IMR-90 (cell line): Measurements from ENCODE around the gene ORAI3. TPM values are rescaled to one million over a fixed set of nuclear protein-coding genes. Genes with fewer than 3 reads are reported as not detected.

Experiments
- ATAC-seq: fragments of 200-7000 bp; cut with Tn5 transposase; 2 replicates; pipeline ENCODE4 v1.9.1; 2020; ENCODE audit warnings: low read depth, mild to moderate bottlenecking, moderate library complexity
- BruUV-seq: library from RNA; stranded (reverse); fragments of 400-500 nt; replicated peaks from 2 replicates; lab custom pipeline; 2021; lab: Mats Ljungman, UMichigan
- CTCF ChIA-PET: fragments of 300-600 bp; formaldehyde crosslinking; extraction: SDS; loops from one replicate; lab custom pipeline; 2021; ENCODE audit warnings: antibody characterized with exemption; lab: Yijun Ruan, JAX
- POLR2A ChIA-PET: fragments of 300-600 bp; sonication (Branson Sonifier 250); formaldehyde crosslinking; loops from one replicate; lab custom pipeline; 2022; ENCODE audit warnings: antibody characterized with exemption; ENCODE audit not compliant: unreplicated experiment; lab: Charles Lee
- DNase-seq: peaks from one replicate; pipeline ENCODE4 v3.0.0; 2013
- H2AFZ ChIP-seq: replicated peaks from 2 replicates; pipeline ENCODE3; 2013; ENCODE audit warnings: low read length, mild to moderate bottlenecking; ENCODE audit not compliant: poor library complexity
- H2AK5ac ChIP-seq: 2 replicates; pipeline ENCODE4 v1.6.1; 2013; ENCODE audit warnings: low read depth, low read length, inconsistent platforms
- H2AK9ac ChIP-seq: replicated peaks from 2 replicates; pipeline ENCODE3; 2013; ENCODE audit warnings: mild to moderate bottlenecking, low read depth, low read length, moderate library complexity; ENCODE audit not compliant: poor library complexity
- H2BK120ac ChIP-seq: 2 replicates; pipeline ENCODE4 v1.6.1; 2013; ENCODE audit warnings: low read depth, low read length, inconsistent platforms
- H2BK15ac ChIP-seq: 3 replicates; pipeline ENCODE4 v1.6.1; 2013; ENCODE audit warnings: low read depth, low read length, inconsistent platforms
- H2BK20ac ChIP-seq: 2 replicates; pipeline ENCODE4 v1.6.1; 2013; ENCODE audit warnings: low read depth, mild to moderate bottlenecking, inconsistent platforms, low read length, moderate library complexity
- H2BK5ac ChIP-seq: 2 replicates; pipeline ENCODE4 v1.6.1; 2013; ENCODE audit warnings: mild to moderate bottlenecking, low read depth, low read length, inconsistent platforms; ENCODE audit not compliant: poor library complexity, severe bottlenecking
- H3K14ac ChIP-seq: replicated peaks from 2 replicates; pipeline ENCODE4 v1.6.1; 2013; ENCODE audit warnings: low read depth, low read length, inconsistent platforms
- H3K18ac ChIP-seq: 2 replicates; pipeline ENCODE4 v1.6.1; 2013; ENCODE audit warnings: low read depth, low read length, control low read depth
- H3K23ac ChIP-seq: 2 replicates; pipeline ENCODE4 v1.6.1; 2013; ENCODE audit warnings: low read depth, low read length, inconsistent platforms
- H3K27ac ChIP-seq: 2 replicates; pipeline ENCODE4 v1.5.1; 2013; ENCODE audit warnings: mild to moderate bottlenecking, control low read depth, low read length; ENCODE audit not compliant: insufficient read depth
- H3K27me3 ChIP-seq: 2 replicates; pipeline ENCODE4 v1.6.1; 2013; ENCODE audit warnings: low read length; ENCODE audit not compliant: control insufficient read depth, insufficient read depth
- H3K36me3 ChIP-seq: 2 replicates; pipeline ENCODE4 v1.6.1; 2013; ENCODE audit warnings: low read length, mixed read lengths; ENCODE audit not compliant: control insufficient read depth, insufficient read depth
- H3K4ac ChIP-seq: 2 replicates; pipeline ENCODE4 v1.6.1; 2013; ENCODE audit warnings: low read depth, low read length, inconsistent platforms
- H3K4me1 ChIP-seq: 2 replicates; pipeline ENCODE4 v1.6.1; 2013; ENCODE audit warnings: low read length, mixed read lengths; ENCODE audit not compliant: control insufficient read depth, insufficient read depth
- H3K4me2 ChIP-seq: 2 replicates; pipeline ENCODE4 v1.6.1; 2013; ENCODE audit warnings: low read depth, mild to moderate bottlenecking, control low read depth, low read length, moderate library complexity
- H3K4me3 ChIP-seq: 2 replicates; pipeline ENCODE4 v1.5.1; 2013; ENCODE audit warnings: low read depth, mild to moderate bottlenecking, control low read depth, low read length, moderate library complexity; ENCODE audit not compliant: insufficient read depth
- H3K56ac ChIP-seq: 2 replicates; pipeline ENCODE4 v1.6.1; 2013; ENCODE audit warnings: low read length, inconsistent platforms; ENCODE audit not compliant: insufficient read depth; ENCODE audit errors: extremely low read depth
- H3K79me1 ChIP-seq, 2 experiments: 2 replicates each; pipeline ENCODE4 v1.6.1; 2013; ENCODE audit warnings: low read length in 2 of 2, inconsistent platforms in 1 of 2, low read depth in 1 of 2
- H3K9ac ChIP-seq: 2 replicates; pipeline ENCODE4 v1.6.1; 2013; ENCODE audit warnings: low read depth, low read length, control low read depth
- H3K9me1 ChIP-seq: 2 replicates; pipeline ENCODE4 v1.6.1; 2013; ENCODE audit warnings: low read length, inconsistent platforms; ENCODE audit not compliant: insufficient read depth
- H3K9me3 ChIP-seq: 2 replicates; pipeline ENCODE4 v1.6.1; 2013; ENCODE audit warnings: low read length; ENCODE audit not compliant: control insufficient read depth, insufficient read depth
- H4K20me1 ChIP-seq: 2 replicates; pipeline ENCODE4 v1.6.1; 2013; ENCODE audit warnings: low read length, inconsistent platforms; ENCODE audit not compliant: insufficient read depth
- H4K5ac ChIP-seq: 2 replicates; pipeline ENCODE4 v1.6.1; 2013; ENCODE audit warnings: mild to moderate bottlenecking, low read depth, low read length, control low read depth
- H4K8ac ChIP-seq, 2 experiments: 2 replicates each; pipeline ENCODE4 v1.6.1; 2013; ENCODE audit warnings: low read depth in 2 of 2, low read length in 2 of 2, control low read depth in 1 of 2, inconsistent platforms in 1 of 2
- H4K91ac ChIP-seq: 2 replicates; pipeline ENCODE4 v1.6.1; 2013; ENCODE audit warnings: low read depth, low read length, inconsistent platforms; ENCODE audit not compliant: insufficient read depth
- CEBPB ChIP-seq: IDR thresholded peaks from 2 replicates; pipeline ENCODE4 v1.6.1; 2012; ENCODE audit warnings: low read depth, low read length, improper control_type of control experiment
- CHD1 ChIP-seq: IDR thresholded peaks from 2 replicates; pipeline ENCODE4 v1.6.1; 2012; ENCODE audit warnings: low read depth, low read length, improper control_type of control experiment
- WGBS, 2 experiments: methylation state at CpG; one replicate each; pipeline versions ENCODE4 v1.1.5 to v1.1.7; 2013; ENCODE audit warnings: missing lambda C conversion rate in 2 of 2; ENCODE audit not compliant: insufficient read length in 1 of 2; ENCODE audit errors: extremely low coverage in 2 of 2; 5-methylcytosine and 5-hydroxymethylcytosine counted together
- dilution Hi-C: fragments of 300-500 bp; cut with HindIII; formaldehyde crosslinking; loops from one replicate; pipeline ENCODE4 v1.14.3; 2018; ENCODE audit warnings: low sequenced_read_pairs; ENCODE audit not compliant: unreplicated experiment
- in situ Hi-C: fragments of 300-500 bp; cut with MboI; formaldehyde crosslinking; loops from 3 replicates; pipeline ENCODE4 v1.14.3; 2019; ENCODE audit warnings: low sequenced_read_pairs, inconsistent platforms, mixed read lengths
- intact Hi-C: fragments of 100-400 bp; cut with micrococcal nuclease; formaldehyde crosslinking; loops from 2 replicates; pipeline ENCODE4 v1.10.0; 2022
- polyA plus RNA-seq, 3 experiments: library from polyadenylated mRNA; depleted of rRNA; stranded (reverse); fragments of >200 nt; gene quantifications; 2 replicates each; pipeline ENCODE4 v1.2.3, GENCODE V29; 2012; ENCODE audit warnings: low replicate concordance in 1 of 3
- total RNA-seq: library from RNA; depleted of rRNA; stranded (reverse); fragments of >200 nt; gene quantifications from 2 replicates; pipeline ENCODE4 v1.2.3, GENCODE V29; 2012

ORAI3 gene
- total and polyA plus RNA-seq, 2 of the 4 experiments (the other 2 are of a cell fraction) = 6.8 to 16.9 TPM

GRCh38 chr16:30986129-30986991, 37.5 kb downstream of the ORAI3 start:
- no peak for TF ChIP-seq CHD1
- no peak for TF ChIP-seq CEBPB
- H3K27ac ChIP-seq = no peak overlapping the region
- CTCF ChIA-PET = no interaction called here
- H3K14ac ChIP-seq = no peak overlapping the region
- no peak overlapping the region for H3K4me3 ChIP-seq
- H3K9me1 ChIP-seq = no peaks in the 10 kb centered on the region; the same call in none of the 2 replicates
- intact Hi-C loops = no loop called here
- H3K4me2 ChIP-seq = no peak overlapping the region
- no peak overlapping the region for H3K9ac ChIP-seq
- no peaks in the 10 kb centered on the region for H3K27me3 ChIP-seq
- no TSS peak for BruUV-seq
- no peak for DNase-seq
- no peak overlapping the region for H2BK120ac ChIP-seq
- in situ Hi-C loops = loop anchor here (10.0 to 25.0 kb wide), 3 partner anchors 98 to 878 kb away; partner anchors contain the start of gene PRSS53
- H4K91ac ChIP-seq = no peak overlapping the region
- H3K4ac ChIP-seq = peak overlapping the region; percentile 94
- H4K8ac ChIP-seq = peak overlapping the region in 1 of 2 experiments; percentile 75; a peak in 1 of 4 replicates
- peak overlapping the region; percentile 56 for H2AFZ ChIP-seq
- peak overlapping the region; percentile 98 for H2AK9ac ChIP-seq
- POLR2A ChIA-PET = no interaction called here
- H2BK20ac ChIP-seq = no peak overlapping the region
- no peak overlapping the region for H3K56ac ChIP-seq
- H2BK5ac ChIP-seq = no peak overlapping the region
- dilution Hi-C loops = no loop called here
- H3K9me3 ChIP-seq = no peaks in the 10 kb centered on the region
- 0 out of 2 replicates have a peak overlapping the region, but pooled peaks have one; percentile 1 for H3K23ac ChIP-seq
- no peak overlapping the region for H4K5ac ChIP-seq
- no peak overlapping the region for H3K18ac ChIP-seq
- H3K4me1 ChIP-seq = peaks cover 8% of the 10 kb centered on the region
- no peaks in the 10 kb centered on the region for H4K20me1 ChIP-seq
- peak overlapping the region; percentile 78; the same call in 1 of the 2 replicates for H2AK5ac ChIP-seq
- H2BK15ac ChIP-seq = no peak overlapping the region
- WGBS, 2 experiments = 87% methylated on average over 6 of the region's 29 CpGs; no CpG with 5 or more reads in 1 of the 2 experiments
- no peak for ATAC-seq
- peaks cover 20% of the 10 kb centered on the region for H3K36me3 ChIP-seq
- peaks cover 0 to 16% of the 10 kb centered on the region in 2 experiments; a peak in 2 of 4 replicates for H3K79me1 ChIP-seq
